Neural progenitor cell (in vitro differentiated cells): ENCODE results near the gene PIGR.
A peak's percentile ranks its signal among the peaks of the same experiment; 100 is the strongest.

Source experiments
- CTCF ChIP-seq: fragments of 200-600 bp; sonication (generic); IDR thresholded peaks from 2 replicates; pipeline ENCODE4 v1.5.1; 2017; ENCODE audit warnings: antibody characterized with exemption, mild to moderate bottlenecking
- EZH2 ChIP-seq: fragments of 200-600 bp; sonication (generic); IDR thresholded peaks from 2 replicates; pipeline ENCODE4 v1.6.1; 2017; ENCODE audit warnings: antibody characterized with exemption, mild to moderate bottlenecking, moderate library complexity
- EZH2phosphoT487 ChIP-seq: fragments of 200-600 bp; sonication (generic); IDR thresholded peaks from 2 replicates; pipeline ENCODE4 v1.6.1; 2017; ENCODE audit warnings: antibody characterized with exemption

GRCh38 chr1:206925106-206925736, 21.0 kb downstream of the PIGR start:
- TF ChIP-seq CTCF (peak; percentile 4), EZH2 (no peak), EZH2phosphoT487 (no peak)
